ENCODE measurements around the gene TRIM8. TPM values are rescaled to one million over a fixed set of nuclear protein-coding genes. Genes with fewer than 3 reads are reported as not detected.
A peak's percentile ranks its signal among the peaks of the same experiment; 100 is the strongest.

TRIM8 gene
- total RNA-seq, 1 experiment from 2014 or later = 37.0 TPM

- Histone ChIP-seq H2BK12ac (ENCODE audit: insufficient read length, low read depth, low read length) (no peak overlapping the region), H3K23me2 (ENCODE audit: insufficient read length, low read depth, low read length, poor library complexity, severe bottlenecking) (no peaks in the 10 kb centered on the region), H3T11ph (ENCODE audit: low read length) (no peak overlapping the region), H3K4ac (ENCODE audit: low read depth, low read length) (no peak overlapping the region), H3K27ac (ENCODE audit: insufficient read length, low read depth, low read length) (no peak overlapping the region), H3K23ac (ENCODE audit: insufficient read length, low read depth, low read length) (no peak overlapping the region), H3K9me3 (ENCODE audit: control insufficient read depth, low read depth, low read length) (no peaks in the 10 kb centered on the region), H2AK5ac (ENCODE audit: insufficient read length, low read length) (no peak overlapping the region), H3K79me1 (ENCODE audit: insufficient read depth, low read depth, low read length, poor library complexity, severe bottlenecking) (no peaks in the 10 kb centered on the region), H2AFZ (ENCODE audit: low read length) (no peak overlapping the region), H2BK15ac (ENCODE audit: low read depth, low read length) (no peak overlapping the region), H3K56ac (ENCODE audit: insufficient read length, low read depth, low read length) (no peak overlapping the region), H4K8ac (replicated peaks; ENCODE audit: insufficient read length, low read depth, low read length) (no peak overlapping the region), H3K18ac (ENCODE audit: insufficient read length, low read depth, low read length) (no peak overlapping the region), H4K20me1 (ENCODE audit: control insufficient read depth, insufficient read depth, insufficient read length) (peaks cover 2% of the 10 kb centered on the region), H2BK120ac (ENCODE audit: low read depth, low read length, poor library complexity, severe bottlenecking) (no peak overlapping the region), H3K14ac (ENCODE audit: insufficient read depth, low read length) (no peak overlapping the region), H4K5ac (ENCODE audit: insufficient read length, low read depth, low read length) (no peak overlapping the region), H3K27me3 (ENCODE audit: insufficient read depth, low read length) (no peaks in the 10 kb centered on the region), H2BK20ac (ENCODE audit: low read depth, low read length, poor library complexity, severe bottlenecking) (no peak overlapping the region), H3K4me2 (ENCODE audit: insufficient read depth, insufficient read length, low read length) (no peak overlapping the region), H3K4me1 (ENCODE audit: insufficient read depth, low read length) (peaks cover 15% of the 10 kb centered on the region), H3K9ac (ENCODE audit: extremely low read depth, insufficient read length, low read length) (no peak overlapping the region), H2BK5ac (ENCODE audit: insufficient read length, low read length) (no peak overlapping the region), H3K79me2 (ENCODE audit: insufficient read depth, low read length) (no peaks in the 10 kb centered on the region), H4K91ac (ENCODE audit: insufficient read length, low read depth, low read length) (peak overlapping the region; percentile 88)
- no CpG with 5 or more reads among the region's 22 CpGs for WGBS (ENCODE audit: extremely low coverage, insufficient read length, low lambda C conversion rate)
- Mint-ChIP-seq H3K36me3 (ENCODE audit: insufficient read depth in 1 of 3, low read depth in 3 of 3) (peaks cover 0 to 4% (median 0%) of the 10 kb centered on the region in 3 experiments; a peak in 4 of 7 replicates), H3K4me1 (peaks cover 84 to 91% of the 10 kb centered on the region in 2 experiments), H3K9me3 (no peaks in the 10 kb centered on the region), H3K4me3 (peak overlapping the region in 1 of 2 experiments; percentile 2; a peak in 3 of 5 replicates), H3K27me3 (ENCODE audit: low read depth) (no peaks in the 10 kb centered on the region; the same call in 1 of the 2 replicates), H3K27ac (peak overlapping the region; percentile 90 to 100 (median 96); a peak in 5 of 7 replicates)
- TF ChIP-seq, protein P1, sequence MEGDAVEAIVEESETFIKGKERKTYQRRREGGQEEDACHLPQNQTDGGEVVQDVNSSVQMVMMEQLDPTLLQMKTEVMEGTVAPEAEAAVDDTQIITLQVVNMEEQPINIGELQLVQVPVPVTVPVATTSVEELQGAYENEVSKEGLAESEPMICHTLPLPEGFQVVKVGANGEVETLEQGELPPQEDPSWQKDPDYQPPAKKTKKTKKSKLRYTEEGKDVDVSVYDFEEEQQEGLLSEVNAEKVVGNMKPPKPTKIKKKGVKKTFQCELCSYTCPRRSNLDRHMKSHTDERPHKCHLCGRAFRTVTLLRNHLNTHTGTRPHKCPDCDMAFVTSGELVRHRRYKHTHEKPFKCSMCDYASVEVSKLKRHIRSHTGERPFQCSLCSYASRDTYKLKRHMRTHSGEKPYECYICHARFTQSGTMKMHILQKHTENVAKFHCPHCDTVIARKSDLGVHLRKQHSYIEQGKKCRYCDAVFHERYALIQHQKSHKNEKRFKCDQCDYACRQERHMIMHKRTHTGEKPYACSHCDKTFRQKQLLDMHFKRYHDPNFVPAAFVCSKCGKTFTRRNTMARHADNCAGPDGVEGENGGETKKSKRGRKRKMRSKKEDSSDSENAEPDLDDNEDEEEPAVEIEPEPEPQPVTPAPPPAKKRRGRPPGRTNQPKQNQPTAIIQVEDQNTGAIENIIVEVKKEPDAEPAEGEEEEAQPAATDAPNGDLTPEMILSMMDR (conservative IDR thresholded peaks at IDR 0.05) = no peak
- peak; percentile 90 for DNase-seq
Observed at GRCh38 chr10:102629661-102630614, 14.3 kb upstream of the TRIM8 start.

All from H9 (cell line).